WTC11 (cell line): Measurements from ENCODE around the gene KCNK3. TPM values are rescaled to one million over a fixed set of nuclear protein-coding genes. Genes with fewer than 3 reads are reported as not detected.
"Not testable (repeated sequence)": the region's sequence is repeated elsewhere in the genome, so short reads cannot be mapped to it uniquely, and the experiment has no call there.

Source experiments
- ATAC-seq: fragments of 200-7000 bp; cut with Tn5 transposase; 2 replicates; pipeline ENCODE4 v1.10.0; 2021; ENCODE audit warnings: mild to moderate bottlenecking, moderate library complexity
- CTCF ChIA-PET: fragments of 300-600 bp; sonication (Branson Sonifier 250); formaldehyde crosslinking; loops from one replicate; lab custom pipeline; 2021; ENCODE audit warnings: antibody characterized with exemption; lab: Charles Lee
- POLR2A ChIA-PET: fragments of 350-600 bp; sonication (Branson Sonifier 250); formaldehyde crosslinking; loops from one replicate; lab custom pipeline; 2021; ENCODE audit warnings: antibody characterized with exemption; lab: Charles Lee
- DNase-seq: peaks from one replicate; pipeline ENCODE4 v3.0.0; 2021; ENCODE audit warnings: low spot score
- H3K27ac Mint-ChIP-seq: 2 replicates; pipeline ENCODE4 v1.8.0; 2021; ENCODE audit warnings: mixed read lengths
- H3K27me3 Mint-ChIP-seq: 2 replicates; pipeline ENCODE4 v1.8.0; 2021; ENCODE audit warnings: low read depth, mild to moderate bottlenecking, moderate library complexity, mixed read lengths
- H3K36me3 Mint-ChIP-seq: 2 replicates; pipeline ENCODE4 v1.8.0; 2021; ENCODE audit warnings: mixed read lengths
- H3K4me1 Mint-ChIP-seq: 2 replicates; pipeline ENCODE4 v1.8.0; 2022; ENCODE audit warnings: mixed read lengths
- H3K4me3 Mint-ChIP-seq: 2 replicates; pipeline ENCODE4 v1.8.0; 2021; ENCODE audit warnings: mild to moderate bottlenecking, moderate library complexity, mixed read lengths
- H3K9me3 Mint-ChIP-seq: 2 replicates; pipeline ENCODE4 v1.8.0; 2021; ENCODE audit warnings: mixed read lengths
- NFYB ChIP-seq: sonication (generic); formaldehyde crosslinking; conservative IDR thresholded peaks from 2 replicates; pipeline ENCODE4 v1.8.0; 2022; ENCODE audit warnings: low read depth, missing genetic modification reagents
- SMAD3 ChIP-seq: sonication (generic); formaldehyde crosslinking; IDR thresholded peaks from 2 replicates; pipeline ENCODE4 v1.8.0; 2022; ENCODE audit warnings: missing genetic modification reagents, mild to moderate bottlenecking, borderline replicate concordance
- ZBTB21 ChIP-seq: sonication (generic); formaldehyde crosslinking; IDR thresholded peaks from 2 replicates; pipeline ENCODE4 v1.8.1; 2023; ENCODE audit warnings: mild to moderate bottlenecking, missing genetic modification reagents, borderline replicate concordance
- ZNF121 ChIP-seq: sonication (generic); formaldehyde crosslinking; IDR thresholded peaks from 2 replicates; pipeline ENCODE4 v1.8.0; 2023; ENCODE audit warnings: missing genetic modification reagents
- ZNF232 ChIP-seq: sonication (generic); formaldehyde crosslinking; IDR thresholded peaks from 2 replicates; pipeline ENCODE4 v1.8.0; 2022; ENCODE audit warnings: mild to moderate bottlenecking, missing genetic modification reagents
- total RNA-seq: library from RNA; stranded (reverse); gene quantifications from 3 replicates; pipeline ENCODE4 v1.2.3, GENCODE V29; 2021
- TF ChIP-seq, protein P1 (sequence below): sonication (generic); formaldehyde crosslinking; IDR thresholded peaks from 2 replicates; pipeline ENCODE4 v1.8.1; 2022; ENCODE audit warnings: low read depth, missing genetic modification reagents, borderline replicate concordance
- TF ChIP-seq, protein P2 (sequence below): sonication (generic); formaldehyde crosslinking; IDR thresholded peaks from 2 replicates; pipeline ENCODE4 v1.8.0; 2023; ENCODE audit warnings: missing genetic modification reagents
- TF ChIP-seq, protein P3 (sequence below): fragments of 250-450 bp; sonication (Bioruptor Pico); IDR thresholded peaks from 2 replicates; pipeline ENCODE4 v1.9.0; 2021; ENCODE audit warnings: mild to moderate bottlenecking, borderline replicate concordance
- TF ChIP-seq, protein P4 (sequence below): fragments of 250-450 bp; sonication (Bioruptor Pico); IDR thresholded peaks from 2 replicates; pipeline ENCODE4 v2.1.2; 2022; ENCODE audit warnings: mild to moderate bottlenecking, moderate library complexity
- TF ChIP-seq, protein P5 (sequence below): sonication (generic); formaldehyde crosslinking; IDR thresholded peaks from 2 replicates; pipeline ENCODE4 v1.8.1; 2022; ENCODE audit warnings: low read depth, mild to moderate bottlenecking, moderate library complexity, missing genetic modification reagents, borderline replicate concordance

KCNK3 gene
- total RNA-seq, 1 experiment from 2014 or later: 0.22 TPM

DNA sequence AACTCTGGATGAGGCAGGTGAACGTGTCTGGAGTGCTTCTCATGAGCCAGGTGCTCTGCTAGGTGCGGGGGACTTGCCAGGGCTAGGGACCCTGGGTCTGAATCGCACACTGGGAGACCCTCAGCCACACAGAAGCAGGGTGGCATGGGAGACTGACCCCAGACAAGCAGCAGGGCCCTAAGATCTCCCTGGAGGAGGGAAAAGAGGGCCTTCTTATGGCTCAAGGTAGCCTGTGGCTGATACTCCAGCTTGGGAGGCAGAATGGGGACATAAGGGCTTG lies 38.5 kb upstream of the KCNK3 start:
- no peak for TF ChIP-seq ZBTB21 (CRISPR knock-in tag)
- TF ChIP-seq, protein P1, sequence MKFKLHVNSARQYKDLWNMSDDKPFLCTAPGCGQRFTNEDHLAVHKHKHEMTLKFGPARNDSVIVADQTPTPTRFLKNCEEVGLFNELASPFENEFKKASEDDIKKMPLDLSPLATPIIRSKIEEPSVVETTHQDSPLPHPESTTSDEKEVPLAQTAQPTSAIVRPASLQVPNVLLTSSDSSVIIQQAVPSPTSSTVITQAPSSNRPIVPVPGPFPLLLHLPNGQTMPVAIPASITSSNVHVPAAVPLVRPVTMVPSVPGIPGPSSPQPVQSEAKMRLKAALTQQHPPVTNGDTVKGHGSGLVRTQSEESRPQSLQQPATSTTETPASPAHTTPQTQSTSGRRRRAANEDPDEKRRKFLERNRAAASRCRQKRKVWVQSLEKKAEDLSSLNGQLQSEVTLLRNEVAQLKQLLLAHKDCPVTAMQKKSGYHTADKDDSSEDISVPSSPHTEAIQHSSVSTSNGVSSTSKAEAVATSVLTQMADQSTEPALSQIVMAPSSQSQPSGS (CRISPR knock-in tag): no peak
- TF ChIP-seq SMAD3 (CRISPR knock-in tag): no peak
- TF ChIP-seq, protein P2, sequence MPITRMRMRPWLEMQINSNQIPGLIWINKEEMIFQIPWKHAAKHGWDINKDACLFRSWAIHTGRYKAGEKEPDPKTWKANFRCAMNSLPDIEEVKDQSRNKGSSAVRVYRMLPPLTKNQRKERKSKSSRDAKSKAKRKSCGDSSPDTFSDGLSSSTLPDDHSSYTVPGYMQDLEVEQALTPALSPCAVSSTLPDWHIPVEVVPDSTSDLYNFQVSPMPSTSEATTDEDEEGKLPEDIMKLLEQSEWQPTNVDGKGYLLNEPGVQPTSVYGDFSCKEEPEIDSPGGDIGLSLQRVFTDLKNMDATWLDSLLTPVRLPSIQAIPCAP: no peak
- TF ChIP-seq ZNF232 (CRISPR knock-in tag): no peak
- TF ChIP-seq NFYB: no peak
- TF ChIP-seq, protein P3, sequence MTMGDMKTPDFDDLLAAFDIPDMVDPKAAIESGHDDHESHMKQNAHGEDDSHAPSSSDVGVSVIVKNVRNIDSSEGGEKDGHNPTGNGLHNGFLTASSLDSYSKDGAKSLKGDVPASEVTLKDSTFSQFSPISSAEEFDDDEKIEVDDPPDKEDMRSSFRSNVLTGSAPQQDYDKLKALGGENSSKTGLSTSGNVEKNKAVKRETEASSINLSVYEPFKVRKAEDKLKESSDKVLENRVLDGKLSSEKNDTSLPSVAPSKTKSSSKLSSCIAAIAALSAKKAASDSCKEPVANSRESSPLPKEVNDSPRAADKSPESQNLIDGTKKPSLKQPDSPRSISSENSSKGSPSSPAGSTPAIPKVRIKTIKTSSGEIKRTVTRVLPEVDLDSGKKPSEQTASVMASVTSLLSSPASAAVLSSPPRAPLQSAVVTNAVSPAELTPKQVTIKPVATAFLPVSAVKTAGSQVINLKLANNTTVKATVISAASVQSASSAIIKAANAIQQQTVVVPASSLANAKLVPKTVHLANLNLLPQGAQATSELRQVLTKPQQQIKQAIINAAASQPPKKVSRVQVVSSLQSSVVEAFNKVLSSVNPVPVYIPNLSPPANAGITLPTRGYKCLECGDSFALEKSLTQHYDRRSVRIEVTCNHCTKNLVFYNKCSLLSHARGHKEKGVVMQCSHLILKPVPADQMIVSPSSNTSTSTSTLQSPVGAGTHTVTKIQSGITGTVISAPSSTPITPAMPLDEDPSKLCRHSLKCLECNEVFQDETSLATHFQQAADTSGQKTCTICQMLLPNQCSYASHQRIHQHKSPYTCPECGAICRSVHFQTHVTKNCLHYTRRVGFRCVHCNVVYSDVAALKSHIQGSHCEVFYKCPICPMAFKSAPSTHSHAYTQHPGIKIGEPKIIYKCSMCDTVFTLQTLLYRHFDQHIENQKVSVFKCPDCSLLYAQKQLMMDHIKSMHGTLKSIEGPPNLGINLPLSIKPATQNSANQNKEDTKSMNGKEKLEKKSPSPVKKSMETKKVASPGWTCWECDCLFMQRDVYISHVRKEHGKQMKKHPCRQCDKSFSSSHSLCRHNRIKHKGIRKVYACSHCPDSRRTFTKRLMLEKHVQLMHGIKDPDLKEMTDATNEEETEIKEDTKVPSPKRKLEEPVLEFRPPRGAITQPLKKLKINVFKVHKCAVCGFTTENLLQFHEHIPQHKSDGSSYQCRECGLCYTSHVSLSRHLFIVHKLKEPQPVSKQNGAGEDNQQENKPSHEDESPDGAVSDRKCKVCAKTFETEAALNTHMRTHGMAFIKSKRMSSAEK (CRISPR knock-in tag): no peak
- TF ChIP-seq, protein P4, sequence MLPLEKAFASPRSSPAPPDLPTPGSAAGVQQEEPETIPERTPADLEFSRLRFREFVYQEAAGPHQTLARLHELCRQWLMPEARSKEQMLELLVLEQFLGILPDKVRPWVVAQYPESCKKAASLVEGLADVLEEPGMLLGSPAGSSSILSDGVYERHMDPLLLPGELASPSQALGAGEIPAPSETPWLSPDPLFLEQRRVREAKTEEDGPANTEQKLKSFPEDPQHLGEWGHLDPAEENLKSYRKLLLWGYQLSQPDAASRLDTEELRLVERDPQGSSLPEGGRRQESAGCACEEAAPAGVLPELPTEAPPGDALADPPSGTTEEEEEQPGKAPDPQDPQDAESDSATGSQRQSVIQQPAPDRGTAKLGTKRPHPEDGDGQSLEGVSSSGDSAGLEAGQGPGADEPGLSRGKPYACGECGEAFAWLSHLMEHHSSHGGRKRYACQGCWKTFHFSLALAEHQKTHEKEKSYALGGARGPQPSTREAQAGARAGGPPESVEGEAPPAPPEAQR (CRISPR knock-in tag): no peak
- TF ChIP-seq, all 79 proteins: peak for 0
- H3K36me3 Mint-ChIP-seq: no peaks in the 10 kb centered on the region; the same call in 1 of the 2 replicates
- H3K4me1 Mint-ChIP-seq: peaks cover 21% of the 10 kb centered on the region
- 0 out of 2 replicates have a peak, but pooled peaks cover 8% of the 10 kb centered on the region for H3K27me3 Mint-ChIP-seq
- peaks cover 16% of the 10 kb centered on the region for H3K9me3 Mint-ChIP-seq
- POLR2A ChIA-PET: no interaction called here
- DNase-seq: no peak
- H3K4me3 Mint-ChIP-seq: no peak overlapping the region
- H3K27ac Mint-ChIP-seq: no peak overlapping the region
- ATAC-seq: no peak
- CTCF ChIA-PET: no interaction called here

DNA sequence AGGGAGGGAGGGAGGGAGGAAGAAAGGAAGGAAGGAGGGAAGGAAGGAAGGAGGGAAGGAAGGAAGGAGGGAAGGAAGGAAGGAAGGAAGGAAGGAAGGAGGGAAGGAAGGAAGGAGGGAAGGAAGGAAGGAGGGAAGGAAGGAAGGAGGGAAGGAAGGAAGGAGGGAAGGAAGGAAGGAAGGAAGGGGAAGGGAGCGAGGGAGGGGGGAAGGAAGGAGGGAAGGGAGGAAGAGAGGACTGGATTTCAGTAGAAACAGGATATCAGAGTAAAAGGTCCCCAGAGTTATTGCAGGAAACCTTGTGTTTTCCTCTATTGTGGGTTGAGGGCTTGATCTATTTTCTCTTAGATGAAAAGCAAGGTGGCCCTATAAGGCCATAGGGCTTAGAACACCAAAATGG lies 37.4 kb upstream of the KCNK3 start:
- H3K4me3 Mint-ChIP-seq, DNase-seq, H3K27me3 Mint-ChIP-seq, H3K27ac Mint-ChIP-seq, ATAC-seq, H3K36me3 Mint-ChIP-seq, POLR2A ChIA-PET: not testable (repeated sequence)
- CTCF ChIA-PET: interaction anchor here (0.6 kb wide), 1 partner anchor 705 kb away, joined by 4 read pairs; no protein-coding TSS in a partner anchor
- Mint-ChIP-seq H3K9me3 (peaks cover 28% of the 10 kb centered on the region), H3K4me1 (peaks cover 21% of the 10 kb centered on the region)

DNA sequence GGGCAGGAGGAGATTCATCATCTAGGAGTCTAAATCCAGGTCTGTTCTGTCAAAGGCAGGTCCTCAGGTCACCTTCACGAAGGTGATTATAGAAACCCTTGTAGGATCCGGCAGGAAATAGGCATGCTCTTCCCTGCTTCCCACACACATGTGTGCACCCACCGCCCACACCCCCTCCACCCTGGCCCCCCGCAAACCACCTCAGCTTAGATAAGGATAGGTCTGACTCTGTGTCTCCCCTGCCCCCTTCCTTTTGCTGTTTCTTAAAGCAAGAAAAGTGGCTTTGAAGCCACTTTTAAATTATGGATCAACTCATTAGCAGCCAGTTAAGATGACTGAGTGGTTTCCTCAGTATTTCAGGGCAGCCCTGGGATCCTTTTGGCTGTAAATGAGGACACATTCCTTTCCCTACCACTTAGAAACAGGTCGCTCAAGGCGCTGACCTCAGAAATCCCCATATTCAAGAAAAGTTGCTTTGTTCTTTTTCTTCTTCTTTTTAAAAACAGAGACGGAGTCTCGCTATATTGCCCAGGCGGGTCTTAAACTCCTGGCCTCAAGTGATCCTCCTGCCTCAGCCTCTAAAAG lies 36.8 kb upstream of the KCNK3 start:
- POLR2A ChIA-PET: no interaction called here

More for the DNA sequence above, 36.8 kb upstream of the KCNK3 start:
- Mint-ChIP-seq H3K27me3 (peaks cover 12% of the 10 kb centered on the region; the same call in 1 of the 2 replicates), H3K4me3 (no peak overlapping the region), H3K36me3 (peaks cover 10% of the 10 kb centered on the region), H3K9me3 (peaks cover 28% of the 10 kb centered on the region), H3K27ac (peak overlapping the region; percentile 64), H3K4me1 (peaks cover 21% of the 10 kb centered on the region)
- CTCF ChIA-PET: no interaction called here
- DNase-seq (no peak), ATAC-seq (peak; percentile 79)
- TF ChIP-seq, protein P5, sequence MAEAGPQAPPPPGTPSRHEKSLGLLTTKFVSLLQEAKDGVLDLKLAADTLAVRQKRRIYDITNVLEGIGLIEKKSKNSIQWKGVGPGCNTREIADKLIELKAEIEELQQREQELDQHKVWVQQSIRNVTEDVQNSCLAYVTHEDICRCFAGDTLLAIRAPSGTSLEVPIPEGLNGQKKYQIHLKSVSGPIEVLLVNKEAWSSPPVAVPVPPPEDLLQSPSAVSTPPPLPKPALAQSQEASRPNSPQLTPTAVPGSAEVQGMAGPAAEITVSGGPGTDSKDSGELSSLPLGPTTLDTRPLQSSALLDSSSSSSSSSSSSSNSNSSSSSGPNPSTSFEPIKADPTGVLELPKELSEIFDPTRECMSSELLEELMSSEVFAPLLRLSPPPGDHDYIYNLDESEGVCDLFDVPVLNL (CRISPR knock-in tag): no peak
- TF ChIP-seq ZNF121 (CRISPR knock-in tag): 0 out of 2 replicates have a peak, but pooled peaks have one; percentile 52
